ENCODE results near the gene ISL2.
"Not testable (repeated sequence)": the region's sequence is repeated elsewhere in the genome, so short reads cannot be mapped to it uniquely, and the experiment has no call there.

DNA sequence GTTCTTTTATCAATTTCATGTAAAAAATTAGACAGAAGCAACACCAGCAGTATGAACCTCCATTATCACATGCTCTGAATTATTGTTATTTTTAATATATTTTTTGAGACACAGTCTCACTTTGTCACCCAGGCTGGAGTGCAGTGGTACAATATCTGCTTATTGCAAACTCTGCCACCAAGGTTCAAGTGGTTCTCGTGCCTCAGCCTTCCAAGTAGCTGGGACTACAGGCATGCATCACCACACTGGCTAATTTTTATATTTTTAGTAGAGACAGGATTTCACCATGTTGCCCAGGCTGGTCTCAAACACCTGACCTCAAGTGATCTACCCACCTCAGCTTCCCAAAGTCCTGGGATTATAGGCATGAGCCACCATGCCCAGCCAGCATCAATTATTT is 42.1 kb upstream of the ISL2 start:
- TF ChIP-seq, protein P1, sequence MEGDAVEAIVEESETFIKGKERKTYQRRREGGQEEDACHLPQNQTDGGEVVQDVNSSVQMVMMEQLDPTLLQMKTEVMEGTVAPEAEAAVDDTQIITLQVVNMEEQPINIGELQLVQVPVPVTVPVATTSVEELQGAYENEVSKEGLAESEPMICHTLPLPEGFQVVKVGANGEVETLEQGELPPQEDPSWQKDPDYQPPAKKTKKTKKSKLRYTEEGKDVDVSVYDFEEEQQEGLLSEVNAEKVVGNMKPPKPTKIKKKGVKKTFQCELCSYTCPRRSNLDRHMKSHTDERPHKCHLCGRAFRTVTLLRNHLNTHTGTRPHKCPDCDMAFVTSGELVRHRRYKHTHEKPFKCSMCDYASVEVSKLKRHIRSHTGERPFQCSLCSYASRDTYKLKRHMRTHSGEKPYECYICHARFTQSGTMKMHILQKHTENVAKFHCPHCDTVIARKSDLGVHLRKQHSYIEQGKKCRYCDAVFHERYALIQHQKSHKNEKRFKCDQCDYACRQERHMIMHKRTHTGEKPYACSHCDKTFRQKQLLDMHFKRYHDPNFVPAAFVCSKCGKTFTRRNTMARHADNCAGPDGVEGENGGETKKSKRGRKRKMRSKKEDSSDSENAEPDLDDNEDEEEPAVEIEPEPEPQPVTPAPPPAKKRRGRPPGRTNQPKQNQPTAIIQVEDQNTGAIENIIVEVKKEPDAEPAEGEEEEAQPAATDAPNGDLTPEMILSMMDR (IDR thresholded peaks at IDR 0.05) = not testable (repeated sequence)
- TF ChIP-seq POLR2A (IDR thresholded peaks at IDR 0.05) = not testable (repeated sequence)

All from testis (tissue), 2 donors.